ENCODE data around the gene SSX2IP.

GRCh38 chr1:84598418-84598817 is 91.8 kb downstream of the SSX2IP start:
- TF ChIP-seq CTCF (IDR thresholded peaks at IDR 0.05), result no peak
- TF ChIP-seq POLR2A (IDR thresholded peaks at IDR 0.05), result no peak

Measured in right lobe of liver (tissue), 4 donors.